ENCODE data around the gene MEPCE. TPM values are rescaled to one million over a fixed set of nuclear protein-coding genes. Genes with fewer than 3 reads are reported as not detected.

MEPCE gene
- total and polyA plus RNA-seq, 2 experiments from 2014 or later = 10.0 to 32.6 TPM

DNA sequence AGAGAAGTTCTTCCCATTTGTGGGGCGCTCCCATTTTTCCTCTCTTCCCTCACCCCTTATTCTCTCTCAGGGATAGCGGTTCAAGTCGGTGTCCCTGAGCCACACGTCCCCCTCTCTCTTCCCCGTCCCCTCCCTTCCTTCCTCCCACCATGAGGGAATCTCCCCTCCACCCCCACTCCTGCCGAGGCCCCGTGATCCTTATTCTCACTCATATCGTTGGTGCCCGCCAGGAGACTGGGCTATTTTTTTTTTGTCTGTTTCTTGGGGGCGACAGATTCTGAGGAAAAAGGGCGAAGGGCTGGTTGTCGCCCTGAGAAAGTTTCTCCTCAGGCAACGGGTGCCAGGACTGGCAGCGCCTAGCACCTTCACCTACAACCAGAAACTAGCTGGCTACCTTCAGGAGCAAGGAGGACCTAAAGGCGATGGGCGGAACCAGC, 1.9 kb upstream of the MEPCE start:
- Mint-ChIP-seq H3K36me3 (ENCODE audit: low read depth) (peaks cover 32% of the 10 kb centered on the region), H3K4me3 (peak overlapping the region; percentile 92), H3K27me3 (ENCODE audit: insufficient read depth, low read depth, poor library complexity) (peaks cover 32% of the 10 kb centered on the region), H3K27ac (no peak overlapping the region), H3K9me3 (peaks cover 20% of the 10 kb centered on the region; the same call in 2 of the 3 replicates), H3K4me1 (peaks cover 25% of the 10 kb centered on the region)
- Histone ChIP-seq H2AFZ (no peak overlapping the region), H3K36me3 (ENCODE audit: insufficient read depth) (no peaks in the 10 kb centered on the region), H3K27ac (ENCODE audit: low read depth) (no peak overlapping the region), H3K79me2 (replicated peaks; ENCODE audit: insufficient read depth) (peaks cover 27% of the 10 kb centered on the region), H3F3A (replicated peaks; ENCODE audit: low read depth) (peaks cover 11% of the 10 kb centered on the region; the same call in 1 of the 2 replicates), H3K9me2 (ENCODE audit: insufficient read depth) (0 out of 2 replicates have a peak, but pooled peaks cover 3% of the 10 kb centered on the region), H3K27me3 (ENCODE audit: insufficient read depth) (peaks cover 9% of the 10 kb centered on the region), H3K4me1 (ENCODE audit: insufficient read depth) (peaks cover 21% of the 10 kb centered on the region; the same call in 1 of the 2 replicates), H4K20me1 (replicated peaks; ENCODE audit: insufficient read depth) (no peaks in the 10 kb centered on the region; the same call in 1 of the 2 replicates), H3K4me2 (0 out of 2 replicates have a peak overlapping the region, but pooled peaks have one; percentile 23), H3K4me3 (peak overlapping the region; percentile 67)
- DNase-seq (ENCODE audit: low spot score) (no peak), ATAC-seq (no peak)
- no peak for TF ChIP-seq CREB1 (CRISPR knock-in tag; IDR thresholded peaks at IDR 0.05; ENCODE audit: low read depth)
- no peak for TF ChIP-seq ZNF331 (CRISPR knock-in tag; IDR thresholded peaks at IDR 0.05; ENCODE audit: low read depth)
- TF ChIP-seq CTCF (conservative IDR thresholded peaks at IDR 0.05; ENCODE audit: low read depth in 2 of 2) = no peak
- no peak for TF ChIP-seq EZH2phosphoT487 (IDR thresholded peaks at IDR 0.05; ENCODE audit: unreplicated experiment)
- no peak for TF ChIP-seq STAT1 (IDR thresholded peaks at IDR 0.05; ENCODE audit: unreplicated experiment)

DNA sequence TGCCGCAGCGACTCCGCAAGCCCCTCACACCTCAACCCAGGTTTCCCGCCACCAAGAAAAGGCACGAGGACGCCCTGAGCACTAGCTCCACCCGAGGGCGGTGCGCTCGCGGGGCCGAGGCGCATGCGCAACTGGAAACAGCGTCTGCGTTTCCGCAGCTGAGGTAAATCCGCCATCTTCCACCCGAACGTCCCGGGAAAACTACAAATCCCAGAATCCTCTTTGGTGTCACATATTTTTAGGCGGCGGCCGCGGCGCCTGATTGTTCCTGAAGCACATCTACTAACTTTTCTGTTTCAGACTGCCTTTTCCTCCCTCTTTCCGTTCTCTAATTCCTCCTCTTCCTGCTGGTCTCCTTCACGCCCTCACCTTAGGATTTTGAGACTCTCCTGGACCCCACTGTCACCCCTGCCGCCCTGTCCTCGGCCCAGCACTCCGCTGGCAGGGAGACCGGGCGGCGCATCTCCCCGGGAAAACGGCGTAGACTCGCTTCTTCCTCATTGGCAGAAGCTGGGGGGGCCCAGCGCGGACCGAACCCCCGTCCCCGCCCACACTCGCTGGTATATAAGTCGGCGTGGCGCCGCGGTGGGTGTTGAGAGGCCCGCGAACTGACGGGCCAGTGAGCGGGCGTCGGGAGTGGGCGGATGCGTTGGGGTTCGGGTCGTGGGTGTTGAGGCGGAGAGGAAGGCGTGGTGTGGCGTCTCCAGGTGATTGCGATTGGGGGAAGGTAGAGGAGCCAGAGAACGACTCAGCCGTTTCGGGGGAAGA, 1.2 kb upstream of the MEPCE start, which contains the start of gene ZCWPW1:
Gene ZCWPW1 (minus strand): TSS at position 505 of the 768 bp plus-strand sequence. CDS start 8,054 bp downstream, outside the sequence.
- H3K27me3 Mint-ChIP-seq (ENCODE audit: insufficient read depth, low read depth, poor library complexity) = peaks cover 32% of the 10 kb centered on the region
- H3K36me3 Mint-ChIP-seq (ENCODE audit: low read depth) = peaks cover 38% of the 10 kb centered on the region
- ATAC-seq (peak; percentile 61), DNase-seq (ENCODE audit: low spot score) (peak; percentile 98)
- H3K4me3 Mint-ChIP-seq = peak within 1 kb of the TSS; percentile 92
- Histone ChIP-seq H3K9me2 (ENCODE audit: insufficient read depth) (0 out of 2 replicates have a peak, but pooled peaks cover 3% of the 10 kb centered on the region), H3K4me3 (peak within 1 kb of the TSS; percentile 67), H2AFZ (no peak within 1 kb of the TSS), H3K79me2 (replicated peaks; ENCODE audit: insufficient read depth) (peaks cover 31% of the 10 kb centered on the region), H3K27ac (ENCODE audit: low read depth) (peak within 1 kb of the TSS; percentile 99), H4K20me1 (replicated peaks; ENCODE audit: insufficient read depth) (no peaks in the 10 kb centered on the region; the same call in 1 of the 2 replicates), H3K4me2 (peak within 1 kb of the TSS; percentile 79), H3K36me3 (ENCODE audit: insufficient read depth) (no peaks in the 10 kb centered on the region), H3K4me1 (ENCODE audit: insufficient read depth) (peaks cover 21% of the 10 kb centered on the region; the same call in 1 of the 2 replicates), H3F3A (replicated peaks; ENCODE audit: low read depth) (peaks cover 17% of the 10 kb centered on the region; the same call in 1 of the 2 replicates), H3K27me3 (ENCODE audit: insufficient read depth) (peaks cover 9% of the 10 kb centered on the region)
- H3K9me3 Mint-ChIP-seq = peaks cover 20% of the 10 kb centered on the region; the same call in 2 of the 3 replicates
- H3K4me1 Mint-ChIP-seq = peaks cover 30% of the 10 kb centered on the region
- H3K27ac Mint-ChIP-seq = peak within 1 kb of the TSS; percentile 99
- TF ChIP-seq CREB1 (CRISPR knock-in tag; IDR thresholded peaks at IDR 0.05; ENCODE audit: low read depth) = peak; percentile 50
- TF ChIP-seq POLR2AphosphoS5 (IDR thresholded peaks at IDR 0.05; ENCODE audit: low read depth) = peak; percentile 100
- peak; percentile 83 for TF ChIP-seq ETS1 (IDR thresholded peaks at IDR 0.05)
- TF ChIP-seq ZNF462 (CRISPR knock-in tag; IDR thresholded peaks at IDR 0.05) = no peak

All from GM23338 (cell line).